ENCODE results near the gene ZMYND8. TPM values are rescaled to one million over a fixed set of nuclear protein-coding genes. Genes with fewer than 3 reads are reported as not detected.
"Not testable (repeated sequence)": the region's sequence is repeated elsewhere in the genome, so short reads cannot be mapped to it uniquely, and the experiment has no call there.

The ZMYND8 gene
- total and polyA plus RNA-seq, 5 experiments from 2014 or later, result 8.9 to 67.8 (median 20.4) TPM

DNA sequence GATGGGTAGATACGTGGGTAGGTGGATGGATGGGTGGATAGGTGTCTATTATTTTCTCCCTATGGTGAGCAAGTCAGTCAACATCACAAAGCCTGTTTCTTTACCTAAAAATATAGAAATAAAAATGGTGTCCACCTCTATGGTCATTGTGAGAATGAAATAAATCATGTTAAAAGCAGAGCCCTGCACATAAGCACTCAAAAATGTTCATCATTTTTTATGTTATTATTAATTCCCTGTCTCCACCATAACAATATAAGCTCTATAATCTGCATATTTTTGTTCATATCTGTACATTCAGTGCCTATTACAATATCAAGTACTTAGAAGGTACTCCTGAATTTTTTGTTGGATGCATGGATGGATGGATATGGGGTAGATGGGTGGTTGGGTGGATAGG is 177.6 kb downstream of the ZMYND8 start:
- H3K27me3 Mint-ChIP-seq, result peaks cover 0 to 10% (median 3%) of the 10 kb centered on the region in 5 donors
- ATAC-seq (no peak), DNase-seq (no peak)
- POLR2A ChIA-PET, result interaction anchor here (0.6 kb wide), 1 partner anchor 9 kb away, joined by 3 read pairs; no protein-coding TSS in a partner anchor
- H3K4me1 Mint-ChIP-seq, result no peaks in the 10 kb centered on the region
- peaks cover 0 to 1% (median 0%) of the 10 kb centered on the region in 9 donors for H3K9me3 Mint-ChIP-seq
- no peaks in the 10 kb centered on the region for H3K36me3 Mint-ChIP-seq
- no peak overlapping the region for H3K4me3 Mint-ChIP-seq
- no peak overlapping the region for H3K27ac Mint-ChIP-seq

DNA sequence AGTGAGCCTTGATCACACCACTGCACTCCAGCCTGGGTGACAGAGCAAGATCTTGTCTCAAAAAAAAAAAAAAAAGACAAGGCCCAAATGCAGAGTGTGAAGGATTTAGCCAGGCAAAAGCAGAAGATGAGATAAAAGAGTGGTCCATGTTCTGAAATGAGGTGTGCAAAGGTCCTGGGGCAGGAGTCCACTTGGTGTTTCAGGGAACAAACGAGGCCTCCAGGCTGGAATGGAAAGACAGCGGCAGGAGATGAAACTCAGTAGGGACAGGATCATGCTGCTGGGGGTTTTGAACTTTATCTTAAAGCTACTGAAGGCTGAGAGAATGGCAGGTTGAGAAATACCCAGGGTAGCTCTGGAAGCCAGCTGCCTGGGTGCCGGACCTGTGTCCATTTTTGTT is 178.2 kb downstream of the ZMYND8 start:
- DNase-seq, result no peak
- no peaks in the 10 kb centered on the region for H3K36me3 Mint-ChIP-seq
- H3K4me1 Mint-ChIP-seq, result no peaks in the 10 kb centered on the region
- ATAC-seq, result no peak
- no peak overlapping the region for H3K4me3 Mint-ChIP-seq
- H3K9me3 Mint-ChIP-seq, result peaks cover 0 to 1% (median 0%) of the 10 kb centered on the region in 9 donors
- POLR2A ChIA-PET, result interaction anchor here (0.6 kb wide), 1 partner anchor 9 kb away, joined by 3 read pairs; no protein-coding TSS in a partner anchor
- H3K27me3 Mint-ChIP-seq, result peaks cover 0 to 10% (median 3%) of the 10 kb centered on the region in 5 donors
- H3K27ac Mint-ChIP-seq, result no peak overlapping the region

DNA sequence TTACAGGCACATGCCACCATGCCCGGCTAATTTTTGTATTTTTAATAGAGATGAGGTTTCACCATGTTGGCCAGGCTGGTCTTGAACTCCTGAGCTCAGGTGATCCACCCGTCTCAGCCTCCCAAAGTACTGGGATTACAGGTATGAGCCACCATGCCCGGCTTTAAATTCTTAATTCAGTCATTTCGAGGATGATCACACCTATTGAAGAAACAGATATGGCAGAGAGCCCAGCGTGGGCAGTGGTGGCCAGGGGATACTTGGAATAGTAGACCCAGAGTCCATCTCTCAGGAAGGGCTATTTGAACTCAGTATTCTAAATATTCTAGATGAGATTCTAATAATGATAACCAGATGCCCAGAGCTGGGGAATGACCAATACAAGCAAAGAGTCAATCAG is 180.3 kb downstream of the ZMYND8 start:
- H3K4me3 Mint-ChIP-seq, H3K4me1 Mint-ChIP-seq, H3K36me3 Mint-ChIP-seq, ATAC-seq, DNase-seq, H3K9me3 Mint-ChIP-seq, POLR2A ChIA-PET: not testable (repeated sequence)
- Mint-ChIP-seq H3K27ac (peak overlapping the region in 1 of 10 donors; percentile 33), H3K27me3 (peaks cover 1 to 15% (median 8%) of the 10 kb centered on the region in 5 donors)

DNA sequence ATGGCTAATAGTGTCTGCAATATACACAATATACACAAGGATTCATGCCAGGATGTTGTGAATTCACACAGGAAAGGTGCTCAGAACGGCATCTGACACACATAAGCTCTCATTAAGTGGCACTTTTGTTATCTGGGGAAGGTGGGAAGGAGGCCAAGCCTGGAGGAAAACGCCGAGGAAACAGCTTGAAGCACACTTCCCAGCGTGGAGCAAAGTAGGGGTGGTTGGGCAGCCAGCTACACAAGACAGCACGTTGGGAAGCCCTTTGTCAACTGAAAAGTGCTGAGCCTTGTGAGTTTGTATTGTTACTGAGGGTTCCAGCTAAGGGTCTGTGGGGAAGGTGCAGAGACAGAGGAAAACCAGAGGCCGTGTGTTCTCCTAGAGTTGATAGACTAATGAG is 181.0 kb downstream of the ZMYND8 start:
- H3K4me3 Mint-ChIP-seq, result no peak overlapping the region
- DNase-seq (no peak), ATAC-seq (no peak)
- H3K9me3 Mint-ChIP-seq, result peaks cover 0 to under 1% (median 0%) of the 10 kb centered on the region in 9 donors
- H3K4me1 Mint-ChIP-seq, result no peaks in the 10 kb centered on the region
- H3K36me3 Mint-ChIP-seq, result no peaks in the 10 kb centered on the region
- H3K27ac Mint-ChIP-seq, result peak overlapping the region in 1 of 10 donors; percentile 23
- peaks cover 4 to 20% (median 13%) of the 10 kb centered on the region in 5 donors for H3K27me3 Mint-ChIP-seq
- POLR2A ChIA-PET, result no interaction called here

DNA sequence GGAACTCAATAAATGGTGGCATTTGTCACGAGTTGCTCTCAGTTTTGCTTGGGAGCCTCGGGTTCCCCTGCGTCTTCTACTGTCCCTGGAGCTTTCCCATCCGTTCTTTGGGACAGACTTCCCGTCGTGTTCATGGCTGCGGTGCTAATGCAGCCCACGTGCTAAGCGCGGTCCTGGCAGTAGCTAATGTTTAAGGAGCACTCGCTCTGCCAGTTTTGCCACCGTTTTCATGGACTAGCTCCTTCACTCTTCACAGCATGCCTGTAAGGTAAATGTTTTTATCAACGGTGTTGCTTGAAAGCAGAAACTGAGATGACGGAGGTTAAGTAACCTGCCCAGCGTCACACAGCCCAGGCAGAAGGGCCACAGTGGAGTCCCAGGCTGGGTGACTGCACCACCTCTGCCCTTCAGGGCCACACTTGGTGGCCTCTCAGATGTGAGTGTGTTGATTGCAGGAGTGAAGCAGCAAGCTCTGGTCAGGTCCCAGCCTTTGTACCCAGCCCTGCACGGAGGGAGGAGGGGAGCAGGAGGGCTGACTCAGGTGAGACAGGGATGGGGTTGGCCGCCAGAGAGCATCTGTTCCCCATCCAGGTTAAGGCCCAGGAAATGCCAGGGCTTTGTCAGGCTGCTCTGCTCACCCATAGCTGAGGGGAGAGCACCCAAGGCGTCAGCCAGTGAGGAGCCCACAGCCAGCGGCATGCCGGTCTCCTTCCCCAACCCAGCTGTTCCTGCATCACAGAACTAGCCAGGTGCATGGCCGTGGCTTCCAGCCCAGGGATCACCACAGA is 181.8 kb downstream of the ZMYND8 start:
- Mint-ChIP-seq H3K4me1 (no peaks in the 10 kb centered on the region), H3K36me3 (no peaks in the 10 kb centered on the region), H3K27me3 (peaks cover 4 to 20% (median 13%) of the 10 kb centered on the region in 5 donors), H3K27ac (no peak overlapping the region), H3K4me3 (no peak overlapping the region), H3K9me3 (no peaks in the 10 kb centered on the region)
- ATAC-seq, result no peak
- DNase-seq, result no peak
- POLR2A ChIA-PET, result no interaction called here

DNA sequence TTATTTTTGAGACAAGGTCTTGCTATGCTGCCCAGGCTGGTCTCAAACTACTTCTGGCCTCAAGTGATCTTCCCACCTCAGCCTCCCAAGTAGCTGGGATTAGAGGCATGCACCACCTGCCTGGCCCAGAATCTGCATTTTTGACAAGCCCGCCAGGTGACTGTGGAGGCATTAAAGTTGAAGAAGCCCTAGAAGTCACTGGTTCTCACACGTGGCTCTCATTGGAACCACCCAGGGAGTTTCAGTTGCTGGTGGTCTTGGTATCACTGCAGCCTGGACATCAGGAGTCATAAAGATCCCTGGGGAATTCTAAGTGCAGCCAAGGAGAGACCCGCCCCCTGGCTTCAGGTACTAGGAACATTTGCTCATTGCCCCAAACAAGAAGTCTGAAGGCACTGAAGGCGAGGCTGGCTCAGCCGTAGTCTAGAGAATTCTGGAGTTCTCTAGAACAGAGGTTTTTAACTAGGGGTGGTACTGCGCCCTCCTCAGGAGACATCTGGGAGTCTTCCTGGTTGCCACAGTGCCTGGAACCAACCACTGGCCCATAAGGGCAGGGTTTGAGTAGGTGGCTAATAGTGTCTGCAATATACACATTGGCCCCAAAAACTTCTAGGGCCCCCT is 182.8 kb downstream of the ZMYND8 start:
- no peaks in the 10 kb centered on the region for H3K4me1 Mint-ChIP-seq
- peaks cover 7 to 20% (median 18%) of the 10 kb centered on the region in 5 donors for H3K27me3 Mint-ChIP-seq
- no peak overlapping the region for H3K4me3 Mint-ChIP-seq
- no peaks in the 10 kb centered on the region for H3K36me3 Mint-ChIP-seq
- no peak overlapping the region for H3K27ac Mint-ChIP-seq
- POLR2A ChIA-PET, result no interaction called here
- no peak for ATAC-seq
- H3K9me3 Mint-ChIP-seq, result no peaks in the 10 kb centered on the region
- no peak for DNase-seq

DNA sequence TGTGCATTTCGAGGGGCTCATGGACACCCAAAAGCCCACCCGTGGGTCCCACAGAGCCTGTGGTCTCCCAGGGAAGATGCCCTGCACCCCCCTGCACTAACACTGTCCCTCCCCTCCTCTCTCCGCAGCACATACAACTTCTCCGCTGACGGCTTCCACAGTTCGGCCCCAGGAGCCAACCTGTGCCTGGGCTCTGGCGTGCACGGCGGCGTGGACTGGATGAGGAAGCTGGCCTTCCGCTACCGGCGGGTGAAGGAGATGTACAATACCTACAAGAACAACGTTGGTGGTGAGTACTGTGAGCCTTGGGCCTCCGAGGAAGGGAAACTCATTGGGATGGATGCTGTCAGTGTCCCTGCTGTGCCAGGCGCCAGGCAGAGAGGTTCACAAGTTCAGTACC is 183.9 kb downstream of the ZMYND8 start:
- POLR2A ChIA-PET, result no interaction called here
- Mint-ChIP-seq H3K27me3 (peaks cover 7 to 20% (median 19%) of the 10 kb centered on the region in 5 donors), H3K4me1 (no peaks in the 10 kb centered on the region), H3K4me3 (no peak overlapping the region), H3K36me3 (no peaks in the 10 kb centered on the region), H3K9me3 (no peaks in the 10 kb centered on the region), H3K27ac (no peak overlapping the region)
- no peak for ATAC-seq
- no peak for DNase-seq

DNA sequence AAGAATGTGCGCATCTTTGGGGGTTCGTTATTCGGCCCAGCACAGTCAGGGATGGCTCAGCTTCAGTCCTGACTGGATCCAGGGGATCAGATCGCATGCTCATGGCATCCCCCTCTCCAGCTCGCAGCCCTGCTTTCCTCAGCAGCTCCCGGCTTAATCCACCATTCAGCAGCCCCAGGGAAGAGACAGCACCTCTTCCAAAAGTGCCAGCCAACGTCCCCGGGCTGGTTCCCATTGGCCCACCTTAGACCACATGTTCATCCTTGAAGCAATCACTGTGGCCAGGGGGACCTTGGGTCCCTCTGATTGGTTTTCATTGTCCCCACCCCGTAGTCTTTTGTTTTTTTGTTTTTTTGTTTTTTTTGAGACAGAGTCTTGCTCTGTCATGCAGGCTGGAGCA is 188.7 kb downstream of the ZMYND8 start:
- no peak for ATAC-seq
- Mint-ChIP-seq H3K27me3 (peaks cover 8 to 20% (median 14%) of the 10 kb centered on the region in 5 donors), H3K36me3 (no peaks in the 10 kb centered on the region), H3K4me1 (no peaks in the 10 kb centered on the region), H3K27ac (no peak overlapping the region), H3K9me3 (peaks cover 0 to 3% (median 0%) of the 10 kb centered on the region in 9 donors), H3K4me3 (no peak overlapping the region)
- no peak for DNase-seq
- POLR2A ChIA-PET, result no interaction called here

DNA sequence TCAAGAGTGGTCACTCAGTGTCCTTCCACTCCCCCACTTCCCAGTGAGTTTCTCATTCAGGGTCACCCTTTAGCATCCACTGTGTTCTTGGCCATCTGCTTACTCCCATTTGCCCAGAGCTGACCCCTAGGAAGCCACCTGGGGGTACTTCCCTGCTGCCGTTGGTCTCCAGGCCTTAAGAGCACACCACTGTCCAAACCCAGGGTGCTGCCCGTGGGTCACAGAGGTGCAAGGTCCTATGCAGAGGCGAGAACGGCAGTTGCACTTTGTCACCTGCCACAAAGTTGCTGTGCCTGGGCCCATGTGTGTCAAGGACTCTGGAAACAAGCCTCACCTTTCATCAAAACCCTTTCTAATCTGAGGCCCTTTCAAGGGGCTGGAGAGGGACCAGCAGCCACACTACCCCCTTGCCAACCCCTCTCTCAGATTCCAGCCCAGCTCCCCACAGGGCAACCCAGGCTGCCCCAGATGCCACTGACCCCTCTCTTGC is 191.1 kb downstream of the ZMYND8 start:
- Mint-ChIP-seq H3K4me1 (no peaks in the 10 kb centered on the region), H3K36me3 (no peaks in the 10 kb centered on the region), H3K4me3 (no peak overlapping the region), H3K27ac (no peak overlapping the region), H3K9me3 (peaks cover 0 to 3% (median 0%) of the 10 kb centered on the region in 9 donors), H3K27me3 (peaks cover 0 to 11% (median 7%) of the 10 kb centered on the region in 5 donors)
- DNase-seq (no peak), ATAC-seq (no peak)
- POLR2A ChIA-PET, result no interaction called here

DNA sequence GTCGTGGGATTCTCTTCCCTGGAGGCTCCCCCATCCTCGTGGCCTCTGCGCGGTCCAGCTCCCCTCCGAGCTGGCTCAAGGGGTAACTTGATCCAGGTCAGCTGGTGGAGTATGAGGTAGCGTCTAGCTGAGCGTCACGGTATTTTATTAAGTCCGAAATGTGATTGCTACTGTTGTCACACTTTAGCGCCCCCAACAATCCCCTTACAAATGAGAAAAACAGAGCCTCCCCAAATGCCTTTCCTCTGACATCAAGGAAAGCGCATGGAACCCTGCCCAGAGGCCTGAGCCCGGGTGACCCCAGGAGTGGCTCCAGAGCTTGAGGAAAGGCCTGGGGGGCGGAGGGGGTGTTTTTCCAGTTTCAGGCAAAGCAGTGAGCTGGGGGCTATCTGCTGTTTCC is 192.4 kb downstream of the ZMYND8 start:
- H3K4me1 Mint-ChIP-seq, result no peaks in the 10 kb centered on the region
- no peak overlapping the region for H3K27ac Mint-ChIP-seq
- H3K36me3 Mint-ChIP-seq, result no peaks in the 10 kb centered on the region
- no peak for DNase-seq
- no peak overlapping the region for H3K4me3 Mint-ChIP-seq
- POLR2A ChIA-PET, result no interaction called here
- no peak for ATAC-seq
- peaks cover 0 to 3% (median 0%) of the 10 kb centered on the region in 9 donors for H3K9me3 Mint-ChIP-seq
- H3K27me3 Mint-ChIP-seq, result peaks cover 0 to 14% (median 5%) of the 10 kb centered on the region in 5 donors

DNA sequence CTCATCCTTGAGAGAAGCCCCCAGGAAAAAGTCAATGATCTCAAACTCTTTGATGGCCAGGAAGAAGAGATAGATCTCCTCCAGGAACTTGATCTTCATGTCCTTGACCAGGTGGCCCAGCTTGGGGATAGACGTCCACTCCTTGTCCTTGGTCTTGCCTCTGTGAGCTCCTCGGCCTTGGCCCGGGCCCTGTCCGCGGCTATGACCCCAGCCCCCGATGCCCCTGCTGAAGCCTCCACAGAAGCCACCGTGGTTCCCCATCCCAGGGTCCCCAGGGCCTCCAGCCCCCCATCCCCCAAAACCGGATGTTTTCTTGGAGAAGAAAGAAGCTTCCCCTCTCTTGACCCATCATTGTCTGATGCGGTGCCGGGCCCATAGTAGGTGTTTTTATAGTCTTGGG is 195.1 kb downstream of the ZMYND8 start:
- Mint-ChIP-seq H3K4me3 (no peak overlapping the region), H3K27me3 (peaks cover 0 to 15% (median 4%) of the 10 kb centered on the region in 5 donors), H3K9me3 (peaks cover 0 to 3% (median 0%) of the 10 kb centered on the region in 9 donors), H3K27ac (no peak overlapping the region), H3K36me3 (no peaks in the 10 kb centered on the region), H3K4me1 (no peaks in the 10 kb centered on the region)
- no peak for ATAC-seq
- POLR2A ChIA-PET, result no interaction called here
- no peak for DNase-seq

DNA sequence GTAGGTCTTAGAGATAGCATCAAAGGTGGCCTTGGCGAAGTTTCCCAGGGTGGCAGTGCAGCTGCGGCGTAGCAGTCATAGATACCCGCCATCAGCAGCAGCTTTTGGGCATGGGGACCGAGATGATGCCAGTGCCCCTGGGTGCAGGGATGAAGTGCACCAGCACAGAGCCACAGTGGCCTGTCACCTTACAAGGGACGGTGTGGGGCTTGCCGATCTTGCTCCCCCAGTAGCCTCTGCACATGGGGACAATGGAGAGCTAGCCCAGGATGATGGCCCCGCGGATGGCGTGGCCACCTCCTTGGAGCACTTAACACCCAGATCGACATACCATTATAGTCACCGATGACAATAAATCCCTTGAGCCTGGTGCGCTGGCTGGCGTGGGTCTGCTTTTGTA is 195.5 kb downstream of the ZMYND8 start:
- Mint-ChIP-seq H3K36me3 (no peaks in the 10 kb centered on the region), H3K4me3 (no peak overlapping the region), H3K9me3 (peaks cover 0 to 3% (median 0%) of the 10 kb centered on the region in 9 donors), H3K27me3 (peaks cover 0 to 15% (median 6%) of the 10 kb centered on the region in 5 donors), H3K27ac (no peak overlapping the region), H3K4me1 (no peaks in the 10 kb centered on the region)
- DNase-seq (no peak), ATAC-seq (no peak)
- POLR2A ChIA-PET, result no interaction called here

DNA sequence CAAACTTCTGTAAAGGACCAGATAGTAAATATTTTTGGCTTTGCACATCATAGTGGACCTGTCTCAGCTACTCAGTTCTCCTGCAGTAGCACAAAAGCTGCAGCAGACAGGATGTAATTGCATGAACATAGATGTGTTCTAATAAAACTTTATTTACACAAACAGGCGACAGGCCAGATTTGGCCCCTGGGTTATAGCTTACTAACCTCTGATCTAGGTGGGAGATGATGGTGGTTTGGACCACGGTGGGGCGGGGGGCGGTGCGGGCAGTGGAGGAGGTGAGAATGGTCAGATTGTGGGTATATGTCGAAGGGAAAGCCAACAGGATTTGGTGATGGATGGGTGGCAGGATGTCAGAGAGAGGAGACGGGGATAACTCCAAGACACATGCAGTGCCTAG is 196.3 kb downstream of the ZMYND8 start:
- H3K36me3 Mint-ChIP-seq, result no peaks in the 10 kb centered on the region
- H3K4me3 Mint-ChIP-seq, result no peak overlapping the region
- DNase-seq, result no peak
- H3K4me1 Mint-ChIP-seq, result no peaks in the 10 kb centered on the region
- peaks cover 0 to 20% (median 7%) of the 10 kb centered on the region in 5 donors for H3K27me3 Mint-ChIP-seq
- peaks cover 0 to 3% (median 0%) of the 10 kb centered on the region in 9 donors for H3K9me3 Mint-ChIP-seq
- no peak overlapping the region for H3K27ac Mint-ChIP-seq
- no peak for ATAC-seq
- POLR2A ChIA-PET, result no interaction called here

Data from naive thymus-derived CD8-positive, alpha-beta T cell (primary cell).